KBM-7 (cell line): Measurements from ENCODE around the gene ZNF208.
"Not testable (repeated sequence)": the region's sequence is repeated elsewhere in the genome, so short reads cannot be mapped to it uniquely, and the experiment has no call there.

Experiments used
- DNase-seq: peaks from one replicate; pipeline ENCODE4 v3.0.0-alpha.2; 2015
- in situ Hi-C: fragments of 300-500 bp; cut with MboI; formaldehyde crosslinking; loops from 2 replicates; pipeline ENCODE4 v1.14.3; 2020; ENCODE audit warnings: low sequenced_read_pairs, low pct_unique_long_range_greater_than_20kb, mixed read lengths

Gene ZNF208

GRCh38 chr19:22010437-22011143 is at the start of gene ZNF208:
Gene ZNF208 (minus strand): TSS chr19:22010943. CDS start chr19:22010794, 149 bp downstream.
- DNase-seq, in situ Hi-C loops: not testable (repeated sequence)

- no peak for DNase-seq
- in situ Hi-C loops = no loop called here
Measured at GRCh38 chr19:22052644-22053013, 41.9 kb upstream of the ZNF208 start.

GRCh38 chr19:22041151-22041550 is 30.4 kb upstream of the ZNF208 start:
- DNase-seq = not testable (repeated sequence)

GRCh38 chr19:22030680-22031079 is 19.9 kb upstream of the ZNF208 start:
- DNase-seq = no peak

More at GRCh38 chr19:22041151-22041550, 30.4 kb upstream of the ZNF208 start:
- in situ Hi-C loops = not testable (repeated sequence)

GRCh38 chr19:22026687-22027086 is 15.9 kb upstream of the ZNF208 start:
- in situ Hi-C loops = no loop called here
- no peak for DNase-seq

More at GRCh38 chr19:22030680-22031079, 19.9 kb upstream of the ZNF208 start:
- in situ Hi-C loops = no loop called here

GRCh38 chr19:22025539-22025938 is 14.8 kb upstream of the ZNF208 start:
- DNase-seq, in situ Hi-C loops: not testable (repeated sequence)

GRCh38 chr19:21970466-21970865 is 40.3 kb downstream of the ZNF208 start:
- in situ Hi-C loops = no loop called here
- no peak for DNase-seq

GRCh38 chr19:21947775-21948174 is 63.0 kb downstream of the ZNF208 start:
- in situ Hi-C loops = no loop called here
- DNase-seq = no peak

GRCh38 chr19:21940684-21941083 is 70.1 kb downstream of the ZNF208 start:
- in situ Hi-C loops = no loop called here
- DNase-seq = no peak

GRCh38 chr19:21934593-21934992 is 76.2 kb downstream of the ZNF208 start:
- no peak for DNase-seq
- in situ Hi-C loops = no loop called here

GRCh38 chr19:21934131-21934530 is 76.6 kb downstream of the ZNF208 start:
- in situ Hi-C loops = no loop called here
- DNase-seq = no peak

GRCh38 chr19:21922276-21922675 is 88.5 kb downstream of the ZNF208 start:
- DNase-seq = no peak

GRCh38 chr19:21921691-21922180 is 89.0 kb downstream of the ZNF208 start:
- in situ Hi-C loops = no loop called here
- no peak for DNase-seq

More at GRCh38 chr19:21922276-21922675, 88.5 kb downstream of the ZNF208 start:
- in situ Hi-C loops = no loop called here

GRCh38 chr19:21915411-21915810 is 95.3 kb downstream of the ZNF208 start:
- no peak for DNase-seq
- in situ Hi-C loops = no loop called here

- DNase-seq = peak; percentile 14
- in situ Hi-C loops = no loop called here
Measured at GRCh38 chr19:21912654-21913053, 98.1 kb downstream of the ZNF208 start.

GRCh38 chr19:21910318-21910717 is 100.4 kb downstream of the ZNF208 start:
- no peak for DNase-seq
- in situ Hi-C loops = no loop called here

- no peak for DNase-seq
- in situ Hi-C loops = no loop called here
Measured at GRCh38 chr19:21908066-21908465, 102.7 kb downstream of the ZNF208 start.

- in situ Hi-C loops = no loop called here
- no peak for DNase-seq
Measured at GRCh38 chr19:21907516-21907915, 103.2 kb downstream of the ZNF208 start.

GRCh38 chr19:21902571-21902970 is 108.2 kb downstream of the ZNF208 start:
- in situ Hi-C loops = no loop called here
- no peak for DNase-seq

- in situ Hi-C loops = no loop called here
- no peak for DNase-seq
Measured at GRCh38 chr19:21901861-21902260, 108.9 kb downstream of the ZNF208 start.

- in situ Hi-C loops = no loop called here
- DNase-seq = no peak
Measured at GRCh38 chr19:21900401-21900800, 110.3 kb downstream of the ZNF208 start.
